ENCODE data around the gene POM121L2.
A peak's percentile ranks its signal among the peaks of the same experiment; 100 is the strongest.

Gene POM121L2

GRCh38 chr6:27332692-27333641 is 20.9 kb upstream of the POM121L2 start:
- no peak for TF ChIP-seq CTCF (IDR thresholded peaks at IDR 0.05; ENCODE audit: insufficient read depth, low read depth, low read length, missing control alignments)
- peak; percentile 71 for DNase-seq (ENCODE audit: low read depth)
- H3K4me3 ChIP-seq (ENCODE audit: low read length), result peak overlapping the region; percentile 52

GRCh38 chr6:27327023-27327738 is 15.1 kb upstream of the POM121L2 start:
- TF ChIP-seq CTCF (IDR thresholded peaks at IDR 0.05; ENCODE audit: insufficient read depth, low read depth, low read length, missing control alignments), result no peak
- no peak for DNase-seq (ENCODE audit: low read depth)
- no peak overlapping the region for H3K4me3 ChIP-seq (ENCODE audit: low read length)

GRCh38 chr6:27321901-27322300 is 9.8 kb upstream of the POM121L2 start:
- DNase-seq (ENCODE audit: low read depth), result no peak
- H3K4me3 ChIP-seq (ENCODE audit: low read length), result no peak overlapping the region
- TF ChIP-seq CTCF (IDR thresholded peaks at IDR 0.05; ENCODE audit: insufficient read depth, low read depth, low read length, missing control alignments), result no peak

GRCh38 chr6:27321370-27321769 is 9.3 kb upstream of the POM121L2 start:
- no peak overlapping the region for H3K4me3 ChIP-seq (ENCODE audit: low read length)
- no peak for DNase-seq (ENCODE audit: low read depth)
- no peak for TF ChIP-seq CTCF (IDR thresholded peaks at IDR 0.05; ENCODE audit: insufficient read depth, low read depth, low read length, missing control alignments)

- DNase-seq (ENCODE audit: low read depth), result no peak
- H3K4me3 ChIP-seq (ENCODE audit: low read length), result no peak overlapping the region
- TF ChIP-seq CTCF (IDR thresholded peaks at IDR 0.05; ENCODE audit: insufficient read depth, low read depth, low read length, missing control alignments), result no peak
These were observed 6.9 kb upstream of the POM121L2 start for GRCh38 chr6:27318973-27319372.

GRCh38 chr6:27314046-27314445 is 2.0 kb upstream of the POM121L2 start:
- TF ChIP-seq CTCF (IDR thresholded peaks at IDR 0.05; ENCODE audit: insufficient read depth, low read depth, low read length, missing control alignments), result no peak
- H3K4me3 ChIP-seq (ENCODE audit: low read length), result no peak overlapping the region
- no peak for DNase-seq (ENCODE audit: low read depth)
